Measurements from ENCODE around the gene HOXA3. TPM values are rescaled to one million over a fixed set of nuclear protein-coding genes. Genes with fewer than 3 reads are reported as not detected.

HOXA3 gene
- total RNA-seq, 1 experiment from 2014 or later: not detected

GRCh38 chr7:27102581-27103442 lies 49.6 kb downstream of the HOXA3 start, which contains the start of gene HOXA2:
Gene HOXA2 (minus strand): TSS chr7:27102683. CDS start chr7:27102500, 183 bp downstream.
- ATAC-seq (no peak), DNase-seq (ENCODE audit: low spot score) (no peak)
- Mint-ChIP-seq H3K27ac (no peak within 1 kb of the TSS), H3K4me1 (peaks cover 44% of the 10 kb centered on the region), H3K4me3 (peak within 1 kb of the TSS; percentile 35), H3K9me3 (no peaks in the 10 kb centered on the region), H3K27me3 (ENCODE audit: low read depth) (peaks cover 100% of the 10 kb centered on the region), H3K36me3 (peaks cover 4% of the 10 kb centered on the region)
- TF ChIP-seq, protein P1, sequence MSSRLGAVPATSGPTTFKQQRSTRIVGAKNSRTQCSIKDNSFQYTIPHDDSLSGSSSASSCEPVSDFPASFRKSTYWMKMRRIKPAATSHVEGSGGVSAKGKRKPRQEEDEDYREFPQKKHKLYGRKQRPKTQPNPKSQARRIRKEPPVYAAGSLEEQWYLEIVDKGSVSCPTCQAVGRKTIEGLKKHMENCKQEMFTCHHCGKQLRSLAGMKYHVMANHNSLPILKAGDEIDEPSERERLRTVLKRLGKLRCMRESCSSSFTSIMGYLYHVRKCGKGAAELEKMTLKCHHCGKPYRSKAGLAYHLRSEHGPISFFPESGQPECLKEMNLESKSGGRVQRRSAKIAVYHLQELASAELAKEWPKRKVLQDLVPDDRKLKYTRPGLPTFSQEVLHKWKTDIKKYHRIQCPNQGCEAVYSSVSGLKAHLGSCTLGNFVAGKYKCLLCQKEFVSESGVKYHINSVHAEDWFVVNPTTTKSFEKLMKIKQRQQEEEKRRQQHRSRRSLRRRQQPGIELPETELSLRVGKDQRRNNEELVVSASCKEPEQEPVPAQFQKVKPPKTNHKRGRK (CRISPR knock-in tag; IDR thresholded peaks at IDR 0.05; ENCODE audit: borderline replicate concordance): peak; percentile 44; the same call in 1 of the 2 replicates
- no peak for TF ChIP-seq ETV6 (CRISPR knock-in tag; IDR thresholded peaks at IDR 0.05)
- no peak for TF ChIP-seq NR2C2 (CRISPR knock-in tag; IDR thresholded peaks at IDR 0.05)
- TF ChIP-seq ESRRA (CRISPR knock-in tag; IDR thresholded peaks at IDR 0.05; ENCODE audit: borderline replicate concordance): no peak
- no peak for TF ChIP-seq MYBL2 (CRISPR knock-in tag; IDR thresholded peaks at IDR 0.05)
- TF ChIP-seq ATF2 (CRISPR knock-in tag; IDR thresholded peaks at IDR 0.05; ENCODE audit: borderline replicate concordance, low read depth): no peak
- ChIA-PET CTCF (no interaction called here), POLR2A (no interaction called here)

DNA sequence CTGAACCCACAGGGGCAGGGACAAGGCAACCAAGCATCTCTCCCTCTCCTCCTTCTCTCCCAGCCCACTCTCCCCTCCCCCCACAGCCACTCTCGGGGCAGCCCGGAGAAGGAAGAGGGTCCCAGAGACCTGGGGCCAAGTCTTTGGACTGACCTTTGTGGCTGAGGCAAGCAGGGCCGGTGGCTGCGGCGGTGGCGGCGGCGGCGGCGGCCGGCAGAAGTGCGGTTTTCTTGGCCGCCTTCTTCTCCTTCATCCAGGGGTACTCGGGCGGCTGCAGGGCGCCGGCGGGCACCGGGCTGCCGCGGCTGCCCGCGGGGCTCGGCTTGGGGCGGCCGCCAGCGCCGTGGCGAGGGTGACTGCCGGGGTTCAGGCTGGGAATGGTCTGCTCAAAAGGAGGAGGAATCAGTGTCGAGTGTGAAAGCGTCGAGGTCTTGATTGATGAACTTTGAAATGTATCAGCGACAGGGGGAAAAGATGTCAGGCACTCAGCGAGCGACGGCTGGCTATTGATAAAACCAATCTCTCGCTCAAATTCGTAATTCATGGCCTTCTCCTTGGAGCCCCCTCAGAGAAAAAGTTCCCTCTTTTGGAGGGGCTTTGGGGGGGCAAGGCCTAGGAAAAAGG lies 50.3 kb downstream of the HOXA3 start:
- ChIA-PET CTCF (interaction anchor here (0.7 to 1.2 kb wide), 3 partner anchors 9 to 78 kb away, joined by 3 to 4 read pairs (median 3); no protein-coding TSS in a partner anchor), POLR2A (no interaction called here)
- peaks cover 100% of the 10 kb centered on the region for H3K27me3 Mint-ChIP-seq (ENCODE audit: low read depth)
- H3K4me3 Mint-ChIP-seq: peak overlapping the region; percentile 35; the same call in 1 of the 2 replicates
- no peak overlapping the region for H3K27ac Mint-ChIP-seq
- no peak for TF ChIP-seq NFE2L1 (CRISPR knock-in tag; IDR thresholded peaks at IDR 0.05)
- no peak for TF ChIP-seq GRHL2 (CRISPR knock-in tag; IDR thresholded peaks at IDR 0.05; ENCODE audit: insufficient replicate concordance, severe bottlenecking)
- no peak for TF ChIP-seq ZNF425 (CRISPR knock-in tag; conservative IDR thresholded peaks at IDR 0.05)
- TF ChIP-seq ZNF317 (CRISPR knock-in tag; IDR thresholded peaks at IDR 0.05; ENCODE audit: borderline replicate concordance, low read depth): no peak
- TF ChIP-seq GABPB1 (CRISPR knock-in tag; IDR thresholded peaks at IDR 0.05): no peak
- no peak for TF ChIP-seq USF1 (CRISPR knock-in tag; IDR thresholded peaks at IDR 0.05)
- TF ChIP-seq E2F5 (CRISPR knock-in tag; IDR thresholded peaks at IDR 0.05): no peak
- TF ChIP-seq NFATC4 (CRISPR knock-in tag; IDR thresholded peaks at IDR 0.05): no peak
- TF ChIP-seq CREB1 (CRISPR knock-in tag; IDR thresholded peaks at IDR 0.05): no peak
- TF ChIP-seq FOXJ3 (CRISPR knock-in tag; IDR thresholded peaks at IDR 0.05; ENCODE audit: borderline replicate concordance): no peak
- no peak for TF ChIP-seq CTCF (IDR thresholded peaks at IDR 0.05)
- TF ChIP-seq JUN (CRISPR knock-in tag; IDR thresholded peaks at IDR 0.05): no peak
- no peak for TF ChIP-seq NR3C1 (CRISPR knock-in tag; conservative IDR thresholded peaks at IDR 0.05; ENCODE audit: low read depth)
- TF ChIP-seq, protein P2, sequence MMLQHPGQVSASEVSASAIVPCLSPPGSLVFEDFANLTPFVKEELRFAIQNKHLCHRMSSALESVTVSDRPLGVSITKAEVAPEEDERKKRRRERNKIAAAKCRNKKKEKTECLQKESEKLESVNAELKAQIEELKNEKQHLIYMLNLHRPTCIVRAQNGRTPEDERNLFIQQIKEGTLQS (CRISPR knock-in tag; conservative IDR thresholded peaks at IDR 0.05): no peak
- ATAC-seq (no peak), DNase-seq (ENCODE audit: low spot score) (peak; percentile 39)
- H3K36me3 Mint-ChIP-seq: peaks cover 6% of the 10 kb centered on the region
- H3K9me3 Mint-ChIP-seq: no peaks in the 10 kb centered on the region
- peaks cover 49% of the 10 kb centered on the region for H3K4me1 Mint-ChIP-seq

Measured in WTC11 (cell line).